Measurements from ENCODE around the gene WHAMM. TPM values are rescaled to one million over a fixed set of nuclear protein-coding genes. Genes with fewer than 3 reads are reported as not detected.

Gene WHAMM
- total RNA-seq, 4 donors from 2014 or later = 14.1 to 22.1 (median 21.8) TPM

DNA sequence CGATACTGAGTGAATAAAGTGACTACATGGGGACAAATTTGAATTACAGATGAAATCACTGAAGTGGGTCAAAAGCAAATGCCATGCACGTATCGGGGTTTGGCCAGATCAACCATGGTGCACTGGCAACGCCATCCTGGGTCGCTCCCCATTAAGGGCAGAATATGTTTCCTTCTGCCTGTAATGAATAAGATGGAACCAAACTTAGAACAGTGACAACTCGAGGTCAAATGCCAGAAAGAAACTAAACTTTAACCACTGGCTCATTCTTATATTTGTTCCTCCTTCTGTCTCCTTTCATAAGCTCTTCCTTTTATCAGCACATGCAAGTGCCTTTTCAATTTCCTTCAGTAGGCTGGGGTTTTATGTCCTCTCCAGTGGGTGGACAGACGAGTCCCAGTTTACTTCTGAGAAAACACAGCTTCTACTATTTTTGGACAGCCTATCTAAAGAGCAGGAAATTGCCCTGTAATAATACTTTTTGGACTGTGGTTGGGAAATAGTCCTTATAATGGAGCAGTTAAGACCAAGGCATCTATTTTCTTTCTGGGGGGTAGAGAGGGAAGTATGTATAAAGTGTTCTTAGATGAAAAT lies 61.4 kb downstream of the WHAMM start:
- intact Hi-C loops (cut with DNase I; ENCODE audit: low total_unique reads) (no loop called here), in situ Hi-C loops (cut with MboI; ENCODE audit: low sequenced_read_pairs in 4 of 4) (no loop called here)
- H3K27me3 ChIP-seq = no peaks in the 10 kb centered on the region
- no peak for ATAC-seq
- peaks cover 6 to 34% of the 10 kb centered on the region in 2 donors for H3K4me1 ChIP-seq
- no peak overlapping the region for H3K27ac ChIP-seq
- TF ChIP-seq, protein P1, sequence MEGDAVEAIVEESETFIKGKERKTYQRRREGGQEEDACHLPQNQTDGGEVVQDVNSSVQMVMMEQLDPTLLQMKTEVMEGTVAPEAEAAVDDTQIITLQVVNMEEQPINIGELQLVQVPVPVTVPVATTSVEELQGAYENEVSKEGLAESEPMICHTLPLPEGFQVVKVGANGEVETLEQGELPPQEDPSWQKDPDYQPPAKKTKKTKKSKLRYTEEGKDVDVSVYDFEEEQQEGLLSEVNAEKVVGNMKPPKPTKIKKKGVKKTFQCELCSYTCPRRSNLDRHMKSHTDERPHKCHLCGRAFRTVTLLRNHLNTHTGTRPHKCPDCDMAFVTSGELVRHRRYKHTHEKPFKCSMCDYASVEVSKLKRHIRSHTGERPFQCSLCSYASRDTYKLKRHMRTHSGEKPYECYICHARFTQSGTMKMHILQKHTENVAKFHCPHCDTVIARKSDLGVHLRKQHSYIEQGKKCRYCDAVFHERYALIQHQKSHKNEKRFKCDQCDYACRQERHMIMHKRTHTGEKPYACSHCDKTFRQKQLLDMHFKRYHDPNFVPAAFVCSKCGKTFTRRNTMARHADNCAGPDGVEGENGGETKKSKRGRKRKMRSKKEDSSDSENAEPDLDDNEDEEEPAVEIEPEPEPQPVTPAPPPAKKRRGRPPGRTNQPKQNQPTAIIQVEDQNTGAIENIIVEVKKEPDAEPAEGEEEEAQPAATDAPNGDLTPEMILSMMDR (IDR thresholded peaks at IDR 0.05 in 4 of 5, conservative IDR thresholded peaks at IDR 0.05 in 1 of 5) = no peak
- no peak for TF ChIP-seq POLR2A (IDR thresholded peaks at IDR 0.05)
- no peak overlapping the region for H3K4me3 ChIP-seq
- peaks cover 0 to 7% of the 10 kb centered on the region in 2 donors for H3K36me3 ChIP-seq
- H3K9me3 ChIP-seq = no peaks in the 10 kb centered on the region
- DNase-seq = no peak

DNA sequence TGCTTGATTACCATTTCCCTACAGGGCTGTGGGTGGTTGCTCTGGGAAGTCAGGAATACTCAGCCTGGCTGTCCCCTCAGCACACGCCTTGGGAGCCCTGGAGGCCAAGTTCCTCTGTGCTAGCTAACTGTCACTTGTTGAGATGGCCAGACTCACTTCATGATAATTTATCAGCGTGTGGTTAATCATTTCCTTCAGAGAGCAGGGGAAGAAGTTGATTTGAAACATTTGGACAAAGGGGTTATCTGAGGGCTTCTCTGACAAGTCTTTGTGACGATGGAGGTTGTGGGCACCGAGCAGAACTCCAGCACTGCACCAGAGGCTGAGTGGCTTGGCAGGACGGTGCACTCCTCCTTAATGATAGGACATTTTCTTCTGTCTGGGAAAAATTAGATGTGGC lies 61.9 kb downstream of the WHAMM start:
- ATAC-seq = no peak
- H3K36me3 ChIP-seq = peaks cover 0 to 7% of the 10 kb centered on the region in 2 donors
- no peak overlapping the region for H3K4me3 ChIP-seq
- TF ChIP-seq, protein P1 (IDR thresholded peaks at IDR 0.05 in 4 of 5, conservative IDR thresholded peaks at IDR 0.05 in 1 of 5) = no peak
- no peak for TF ChIP-seq POLR2A (IDR thresholded peaks at IDR 0.05)
- no peak for DNase-seq
- H3K9me3 ChIP-seq = no peaks in the 10 kb centered on the region
- H3K27ac ChIP-seq = peak overlapping the region in 1 of 4 donors; percentile 42
- H3K4me1 ChIP-seq = peaks cover 6 to 35% of the 10 kb centered on the region in 2 donors
- intact Hi-C loops (cut with DNase I; ENCODE audit: low total_unique reads) (no loop called here), in situ Hi-C loops (cut with MboI; ENCODE audit: low sequenced_read_pairs in 4 of 4) (no loop called here)
- H3K27me3 ChIP-seq = no peaks in the 10 kb centered on the region

DNA sequence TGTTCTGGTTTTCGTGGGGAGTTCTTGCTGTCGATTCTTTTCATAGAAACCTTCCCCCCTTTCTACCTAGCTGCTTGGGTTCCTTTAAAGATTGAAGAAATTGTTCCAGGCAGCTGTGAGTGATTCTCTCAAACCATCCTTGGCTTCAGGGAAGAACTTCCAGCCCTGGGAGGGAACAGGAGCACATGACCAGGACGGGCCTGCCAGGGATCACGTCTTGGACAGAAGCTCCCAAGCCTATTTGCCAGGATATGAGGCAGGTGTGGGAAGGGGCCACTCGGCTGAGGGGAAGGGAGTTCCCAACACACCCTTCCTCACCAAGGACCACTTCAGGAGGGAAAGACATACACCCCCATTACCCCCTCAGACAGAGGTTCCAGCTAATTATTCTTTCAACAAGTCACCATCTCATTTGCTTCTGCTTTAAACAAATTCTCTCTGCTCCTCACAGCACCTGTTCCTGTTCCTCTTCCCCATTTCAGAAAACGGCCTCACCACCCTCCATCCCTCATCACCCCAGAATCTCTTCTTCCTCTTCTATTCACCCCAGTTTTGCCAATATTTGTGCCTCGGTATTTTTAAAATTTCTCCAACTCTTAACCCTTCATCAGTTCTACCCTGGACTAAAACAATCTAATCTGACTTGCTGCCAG lies 62.5 kb downstream of the WHAMM start:
- H3K36me3 ChIP-seq = peaks cover 0 to 7% of the 10 kb centered on the region in 2 donors
- H3K9me3 ChIP-seq = no peaks in the 10 kb centered on the region
- intact Hi-C loops (cut with DNase I; ENCODE audit: low total_unique reads) (no loop called here), in situ Hi-C loops (cut with MboI; ENCODE audit: low sequenced_read_pairs in 4 of 4) (no loop called here)
- TF ChIP-seq POLR2A (IDR thresholded peaks at IDR 0.05) = no peak
- TF ChIP-seq, protein P1 (IDR thresholded peaks at IDR 0.05 in 4 of 5, conservative IDR thresholded peaks at IDR 0.05 in 1 of 5) = no peak
- H3K27me3 ChIP-seq = no peaks in the 10 kb centered on the region
- H3K27ac ChIP-seq = peak overlapping the region in 1 of 4 donors; percentile 42
- H3K4me1 ChIP-seq = peaks cover 6 to 35% of the 10 kb centered on the region in 2 donors
- DNase-seq (no peak), ATAC-seq (no peak)
- H3K4me3 ChIP-seq = no peak overlapping the region

DNA sequence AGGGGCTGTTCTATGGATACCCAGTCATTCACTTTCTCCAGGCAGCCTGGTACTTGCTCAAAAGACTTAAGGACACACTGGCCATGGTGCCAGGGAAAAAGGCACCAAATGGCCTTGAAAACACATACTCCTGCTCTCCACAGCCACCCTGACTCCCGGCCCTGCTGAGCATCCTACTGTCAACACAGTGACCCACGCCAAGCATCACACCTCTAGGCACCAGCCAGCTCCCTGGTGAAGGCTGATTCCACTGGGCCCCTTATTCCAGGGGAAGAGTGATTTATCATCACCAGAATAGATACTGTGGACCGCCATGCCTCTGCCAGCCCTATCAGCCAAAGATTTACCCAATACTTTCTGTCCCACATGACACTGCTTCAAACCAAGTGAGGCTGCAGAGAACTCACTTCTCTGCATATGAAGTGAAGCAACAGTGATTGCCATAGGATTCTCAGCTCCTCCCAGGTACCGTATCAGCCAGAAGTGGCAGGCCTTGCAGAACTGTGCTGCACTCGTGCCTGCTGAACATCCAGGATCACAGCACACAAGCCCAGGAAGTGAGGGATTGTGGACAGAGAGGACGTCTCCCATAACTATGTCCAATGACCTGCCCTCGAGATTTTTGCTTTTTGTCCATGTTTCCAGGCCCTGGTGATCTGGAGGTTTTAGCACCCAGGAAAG lies 63.7 kb downstream of the WHAMM start:
- Histone ChIP-seq H3K36me3 (peaks cover 0 to 7% of the 10 kb centered on the region in 2 donors), H3K4me3 (no peak overlapping the region), H3K27ac (no peak overlapping the region), H3K4me1 (peaks cover 15 to 39% of the 10 kb centered on the region in 2 donors), H3K9me3 (no peaks in the 10 kb centered on the region), H3K27me3 (no peaks in the 10 kb centered on the region)
- TF ChIP-seq, protein P1 (IDR thresholded peaks at IDR 0.05 in 4 of 5, conservative IDR thresholded peaks at IDR 0.05 in 1 of 5) = no peak
- no peak for TF ChIP-seq POLR2A (IDR thresholded peaks at IDR 0.05)
- intact Hi-C loops (cut with DNase I; ENCODE audit: low total_unique reads) (no loop called here), in situ Hi-C loops (cut with MboI; ENCODE audit: low sequenced_read_pairs in 4 of 4) (no loop called here)
- DNase-seq (no peak), ATAC-seq (no peak)
